Measurements from ENCODE around the gene MS4A18.

GRCh38 chr11:60785136-60785535 lies 60.6 kb downstream of the MS4A18 start, which contains the start of gene MS4A10:
- no peak for TF ChIP-seq CTCF (IDR thresholded peaks at IDR 0.05)
- TF ChIP-seq NFE2L1 (CRISPR knock-in tag; IDR thresholded peaks at IDR 0.05), result no peak
- TF ChIP-seq TEAD1 (CRISPR knock-in tag; IDR thresholded peaks at IDR 0.05), result no peak
